ENCODE data around the gene ACAP3.

Gene ACAP3

DNA sequence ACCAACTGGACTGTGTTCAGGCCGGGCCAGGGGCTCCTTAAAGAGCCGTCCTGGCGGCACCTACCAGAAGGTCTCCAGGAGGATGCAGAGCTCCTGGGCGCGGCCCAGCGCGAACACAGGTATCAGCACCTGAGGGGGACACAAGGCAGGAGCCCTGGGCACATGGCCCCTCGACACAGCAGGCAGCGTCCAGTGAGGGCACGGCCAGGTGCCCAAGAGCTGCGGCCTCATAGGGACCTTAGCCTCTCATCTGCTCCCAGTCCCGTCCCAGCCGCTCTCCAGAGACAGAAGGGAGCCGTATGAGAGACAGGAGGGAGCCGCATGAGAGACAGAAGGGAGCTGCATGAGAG is 6.5 kb upstream of the ACAP3 start:
- DNase-seq (ENCODE audit: low read depth), result no peak

GRCh38 chr1:1313500-1314236 is 5.9 kb upstream of the ACAP3 start:
- no peak for DNase-seq (ENCODE audit: low read depth)

DNA sequence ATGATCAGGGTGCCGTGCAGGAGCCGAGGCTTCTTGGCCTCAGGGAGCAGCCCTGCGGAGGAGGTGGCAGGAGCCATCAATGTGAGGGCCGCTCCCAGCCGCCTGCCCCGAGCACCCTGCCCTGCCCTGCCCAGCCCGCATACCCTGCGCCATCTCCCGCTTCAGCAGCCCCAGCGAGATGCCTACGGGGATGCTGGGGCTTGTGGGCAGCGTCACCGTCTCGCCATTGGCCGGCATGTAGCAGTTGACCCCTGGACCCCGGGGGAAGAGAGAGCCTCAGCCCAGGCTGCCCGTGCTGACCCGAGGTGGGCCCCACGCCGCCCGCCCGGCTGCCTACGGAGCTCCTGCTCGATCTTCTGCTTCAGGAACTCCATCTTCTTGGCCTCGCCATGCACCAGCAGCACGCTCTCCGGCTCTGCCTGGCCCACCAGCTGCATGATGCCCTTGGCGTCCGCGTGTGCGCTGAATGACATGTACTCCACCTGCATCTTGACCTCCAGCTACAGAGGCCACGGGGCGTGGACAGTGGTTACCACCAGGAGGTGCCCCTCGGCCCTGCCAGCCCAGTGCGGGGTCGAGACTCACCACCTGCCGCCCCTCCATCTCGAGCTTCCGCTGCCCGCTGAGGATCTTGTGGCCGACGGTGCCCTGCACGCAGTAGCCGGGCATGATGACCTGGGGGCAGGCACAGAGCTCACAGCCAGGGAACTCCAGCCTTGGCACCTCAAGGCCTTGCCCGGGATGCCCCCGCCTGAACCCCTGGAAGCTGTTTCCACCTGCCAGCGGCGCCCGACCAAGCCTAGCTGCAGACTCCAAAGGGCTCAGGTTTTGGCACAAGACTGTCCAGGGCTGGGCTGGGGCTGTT is 5.0 kb upstream of the ACAP3 start:
- DNase-seq (ENCODE audit: low read depth), result no peak

DNA sequence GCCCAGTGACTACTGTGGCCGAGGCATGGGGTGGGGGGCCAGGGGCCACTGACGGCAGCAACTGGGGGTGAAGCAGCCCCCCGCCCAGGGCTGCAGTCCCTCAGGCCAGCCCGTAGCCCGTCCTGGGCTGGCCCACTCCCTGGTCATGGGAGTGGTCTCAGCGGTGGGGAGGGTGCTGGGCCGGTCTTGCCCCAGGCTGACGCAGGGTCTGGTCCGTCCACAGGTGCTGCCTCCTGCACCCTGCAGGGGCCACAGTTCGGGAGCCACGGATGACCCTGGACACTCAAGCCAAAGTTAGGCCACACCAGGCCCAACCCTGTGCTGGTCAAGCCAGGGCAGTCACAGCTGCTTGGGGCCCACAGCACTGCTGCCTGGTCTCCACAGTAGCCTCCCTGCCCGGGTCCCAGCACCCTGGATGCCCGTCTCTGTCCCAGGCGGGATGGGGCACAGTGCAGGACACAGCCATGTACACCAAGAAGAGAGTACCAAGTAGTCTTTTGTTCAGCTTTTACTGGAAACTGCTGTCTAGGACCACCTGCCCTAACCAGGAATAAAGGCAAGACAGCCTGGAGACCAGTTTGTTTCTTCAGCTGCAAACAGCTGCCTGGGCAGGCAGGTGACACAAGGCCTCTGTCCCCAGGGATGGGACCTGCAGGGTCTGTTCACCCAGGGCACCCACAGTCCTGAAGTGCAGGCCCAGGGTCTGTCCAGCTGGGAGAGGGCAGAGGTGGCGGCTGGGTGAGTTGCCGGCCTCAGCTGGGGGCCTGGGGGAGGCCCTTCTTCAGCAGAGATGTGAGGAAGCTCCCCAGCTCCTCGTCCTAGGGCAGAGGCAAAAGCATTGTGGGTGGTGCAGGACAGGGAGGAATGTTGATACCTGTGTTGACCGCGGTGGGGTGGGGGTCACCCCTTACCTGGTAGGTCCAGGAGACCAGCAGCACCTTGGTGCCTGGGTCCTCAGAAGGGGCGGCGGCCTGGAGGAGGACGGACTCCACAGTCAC is 3.7 kb upstream of the ACAP3 start:
- DNase-seq (ENCODE audit: low read depth), result no peak

DNA sequence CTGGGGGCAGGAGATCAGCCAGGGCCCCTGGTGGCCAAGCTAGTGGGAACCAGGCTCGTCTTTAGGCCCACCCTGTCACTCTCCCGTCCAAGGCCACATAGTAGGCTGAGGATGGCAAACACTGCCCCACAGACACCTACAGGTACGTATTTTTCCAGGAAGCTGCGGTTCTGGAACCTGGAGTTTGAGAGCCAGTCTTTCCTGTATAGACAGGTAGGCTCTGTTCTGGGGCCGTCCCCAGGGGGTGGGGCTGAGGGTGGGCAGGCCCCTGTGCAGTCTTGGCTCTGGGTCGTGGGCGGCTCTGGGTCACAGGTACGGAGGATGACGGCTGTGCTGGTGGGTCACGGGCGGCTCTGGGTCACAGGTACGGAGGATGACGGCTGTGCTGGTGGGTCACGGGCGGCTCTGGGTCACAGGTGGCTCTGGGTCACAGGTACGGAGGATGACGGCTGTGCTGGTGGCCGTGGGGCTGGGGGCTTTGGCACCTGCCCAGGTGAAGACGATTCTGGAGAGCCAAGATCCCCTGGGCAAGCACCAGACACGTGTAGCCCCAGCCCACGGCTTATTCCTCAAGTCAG is 2.8 kb upstream of the ACAP3 start:
- no peak for DNase-seq (ENCODE audit: low read depth)

- DNase-seq (ENCODE audit: low read depth), result no peak
Observed at GRCh38 chr1:1310109-1310385, 2.3 kb upstream of the ACAP3 start.

DNA sequence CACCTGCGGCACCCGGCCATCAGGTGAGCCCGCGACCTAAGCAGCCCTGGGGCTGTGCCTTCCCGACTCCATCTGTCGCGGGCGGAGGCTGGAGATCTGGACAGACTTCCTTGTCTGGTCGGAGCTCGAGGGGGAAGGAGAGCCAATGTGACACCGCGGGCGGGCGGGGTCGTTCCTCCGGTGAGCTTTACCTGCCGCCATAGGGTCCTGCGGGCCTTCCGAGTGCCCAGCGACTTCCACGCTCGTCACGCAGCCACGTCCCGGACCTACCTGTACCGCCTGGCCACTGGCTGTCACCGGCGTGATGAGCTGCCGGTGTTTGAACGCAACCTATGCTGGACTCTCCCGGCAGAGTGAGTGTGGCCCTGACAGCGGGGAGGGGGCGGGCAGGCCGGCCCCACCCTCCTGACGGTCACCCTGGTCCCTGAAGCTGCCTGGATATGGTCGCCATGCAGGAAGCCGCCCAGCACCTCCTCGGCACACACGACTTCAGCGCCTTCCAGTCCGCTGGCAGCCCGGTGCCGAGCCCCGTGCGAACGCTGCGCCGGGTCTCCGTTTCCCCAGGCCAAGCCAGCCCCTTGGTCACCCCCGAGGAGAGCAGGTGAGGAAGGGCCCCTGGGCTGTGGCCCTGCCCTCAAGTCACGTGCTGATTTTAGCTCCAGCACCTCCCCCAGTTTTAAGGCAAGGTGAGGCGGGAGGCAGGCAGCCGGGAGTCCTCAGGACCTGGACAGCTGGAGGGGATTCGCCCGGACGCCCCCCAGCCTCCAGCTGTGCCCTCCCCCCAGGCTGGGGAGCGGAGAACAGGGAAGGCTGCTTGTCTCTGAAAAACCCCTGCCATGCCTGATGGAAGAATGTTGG is 1.8 kb upstream of the ACAP3 start:
- no peak for DNase-seq (ENCODE audit: low read depth)

GRCh38 chr1:1308756-1309250 is 1.1 kb upstream of the ACAP3 start:
- no peak for DNase-seq (ENCODE audit: low read depth)

DNA sequence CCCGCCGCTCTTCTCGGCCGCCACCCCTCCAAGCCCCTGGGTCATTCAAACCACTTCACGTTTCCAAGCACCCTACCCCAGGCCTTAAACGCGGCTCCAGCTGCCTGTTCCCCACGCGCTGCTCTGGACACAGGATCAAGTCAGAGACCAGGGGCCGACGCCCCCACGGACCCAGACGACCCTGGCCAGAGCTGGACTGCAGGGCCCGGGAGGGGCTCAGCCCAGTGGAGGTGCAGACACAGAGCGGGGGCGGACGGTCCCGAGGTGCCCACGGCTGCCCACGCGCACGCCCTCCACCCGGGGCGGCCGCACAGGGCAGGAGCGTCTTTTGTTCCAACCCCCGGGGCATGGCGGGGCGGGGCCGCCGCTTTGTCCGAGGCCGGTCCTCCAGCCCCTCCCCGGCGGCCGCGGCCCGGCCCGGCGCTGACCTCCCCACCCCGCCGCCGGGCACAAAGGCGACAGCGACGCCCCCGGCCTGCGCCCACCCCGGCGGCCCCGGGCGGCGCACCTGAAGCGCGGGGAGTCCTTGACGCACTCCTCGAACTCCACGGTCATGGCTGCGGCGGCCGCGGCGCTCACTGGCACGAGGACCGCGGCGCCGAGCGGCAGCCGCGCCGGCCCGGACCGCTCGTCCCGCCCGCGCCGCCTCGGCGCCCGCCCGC is 338 bp downstream of the ACAP3 start:
- no peak for DNase-seq (ENCODE audit: low read depth)

- DNase-seq (ENCODE audit: low read depth), result no peak
Observed at GRCh38 chr1:1306661-1307260, 969 bp downstream of the ACAP3 start.

DNA sequence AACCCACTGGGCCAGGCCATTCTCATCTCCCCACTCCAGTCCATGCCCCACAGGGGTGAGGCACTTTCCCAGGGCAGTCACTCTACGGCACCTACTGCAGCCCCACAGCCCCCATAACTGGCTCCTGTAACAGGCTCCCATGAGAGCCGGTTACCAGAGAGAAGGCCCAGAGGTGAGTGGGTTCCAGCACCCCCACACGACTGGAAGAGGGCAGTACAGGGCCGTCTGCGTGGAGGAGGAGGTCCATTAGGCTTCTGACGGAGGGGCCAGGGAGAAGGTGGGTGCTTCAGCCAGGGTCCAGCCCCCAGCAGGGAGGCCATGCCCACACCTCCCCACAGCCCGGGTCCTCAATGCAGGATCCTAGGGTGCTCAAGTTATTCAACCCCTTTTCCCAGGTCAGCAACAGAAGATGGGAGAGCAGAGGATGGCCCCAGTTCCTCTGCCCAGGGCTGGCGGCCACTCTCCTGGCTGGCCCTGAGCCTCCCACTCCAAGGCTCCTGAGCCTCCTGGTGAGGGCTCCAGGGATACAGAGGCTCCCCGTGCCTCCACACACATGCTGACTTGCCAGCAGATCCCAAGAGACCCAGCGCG is 1.6 kb downstream of the ACAP3 start:
- no peak for DNase-seq (ENCODE audit: low read depth)

DNA sequence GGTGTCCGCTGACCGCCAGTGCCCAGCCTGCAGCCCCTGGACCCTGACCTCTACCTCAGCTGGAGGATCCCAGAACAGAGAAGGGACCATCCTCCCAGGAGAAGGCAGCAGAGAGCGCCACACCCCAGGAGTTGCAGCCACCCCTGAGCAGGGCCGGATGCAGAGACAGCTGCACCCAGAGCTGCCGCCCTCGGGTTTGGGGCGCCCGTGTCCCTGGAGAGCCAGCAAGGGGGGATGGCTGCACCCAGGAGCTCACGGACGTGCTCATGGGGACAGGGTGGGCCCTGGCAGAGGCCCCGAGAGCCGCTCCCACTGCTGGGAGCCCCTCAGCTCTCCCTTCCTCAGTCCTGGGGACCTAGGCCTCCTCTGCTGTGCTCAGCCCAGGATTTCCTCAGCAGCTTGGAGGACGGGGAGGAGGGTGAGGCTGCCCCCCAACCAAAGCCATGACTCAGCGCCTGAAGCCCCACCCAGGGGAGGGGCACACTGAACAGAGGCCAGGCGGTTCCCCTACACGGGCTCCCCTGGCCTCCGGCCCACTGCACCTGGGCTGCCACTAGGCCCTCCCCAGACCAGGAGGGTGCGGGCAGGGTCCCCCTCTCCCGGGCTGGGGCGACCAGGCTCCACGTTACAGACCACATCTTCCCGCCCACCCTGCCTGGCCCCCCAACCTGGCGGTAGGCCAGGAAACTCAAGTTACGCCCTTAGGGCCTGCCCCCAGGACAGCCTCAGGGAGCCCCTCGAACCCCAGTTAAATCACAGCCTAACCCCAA is 2.2 kb downstream of the ACAP3 start:
- peak; percentile 55 for DNase-seq (ENCODE audit: low read depth)

DNA sequence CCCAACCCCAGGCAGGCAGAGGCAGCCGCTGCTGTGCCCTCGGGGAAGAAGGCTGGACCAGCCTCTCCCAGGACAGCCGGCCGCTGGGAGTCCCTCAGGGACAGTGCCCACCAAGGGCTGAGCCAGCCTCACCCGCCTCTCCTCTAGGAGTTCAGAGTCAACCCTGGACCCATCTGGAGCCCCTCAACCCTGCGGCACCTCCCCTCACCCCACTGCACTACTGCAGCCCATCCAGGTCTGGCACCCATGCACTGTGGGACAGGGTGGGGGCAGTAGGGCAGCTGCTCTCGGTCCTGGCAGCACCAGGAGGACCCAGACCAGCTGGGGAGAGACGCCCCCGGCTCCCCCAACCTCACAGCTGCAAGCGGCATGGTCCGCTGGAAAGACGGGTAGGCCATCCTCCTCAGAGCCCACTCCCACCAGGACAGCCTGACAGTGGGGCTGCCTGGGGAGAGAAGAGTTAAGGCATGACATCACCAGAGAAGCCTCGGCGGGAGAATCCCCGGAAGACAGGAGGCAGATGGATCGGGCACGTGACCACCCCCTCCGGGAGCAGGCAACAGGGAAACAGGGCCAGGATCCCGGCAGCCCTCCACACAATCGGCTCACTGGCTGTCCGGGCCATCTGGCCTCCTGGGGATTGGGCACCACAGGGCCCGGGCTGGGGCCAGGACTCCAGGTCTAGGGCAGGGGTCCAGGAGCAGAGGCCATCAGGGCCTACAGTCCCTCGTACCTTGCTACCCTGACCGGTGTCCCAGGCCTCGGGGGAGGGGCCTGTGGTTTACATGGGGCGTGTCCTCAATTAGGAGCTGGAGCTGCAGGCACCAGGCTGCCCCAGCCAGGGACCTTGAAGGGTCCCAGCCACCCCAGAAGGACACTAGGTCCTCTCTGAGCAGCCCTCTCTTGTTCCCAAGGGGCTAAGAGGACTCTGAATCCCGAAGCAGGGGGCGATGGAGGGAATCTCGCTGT is 3.1 kb downstream of the ACAP3 start:
- peak; percentile 43 for DNase-seq (ENCODE audit: low read depth)

DNA sequence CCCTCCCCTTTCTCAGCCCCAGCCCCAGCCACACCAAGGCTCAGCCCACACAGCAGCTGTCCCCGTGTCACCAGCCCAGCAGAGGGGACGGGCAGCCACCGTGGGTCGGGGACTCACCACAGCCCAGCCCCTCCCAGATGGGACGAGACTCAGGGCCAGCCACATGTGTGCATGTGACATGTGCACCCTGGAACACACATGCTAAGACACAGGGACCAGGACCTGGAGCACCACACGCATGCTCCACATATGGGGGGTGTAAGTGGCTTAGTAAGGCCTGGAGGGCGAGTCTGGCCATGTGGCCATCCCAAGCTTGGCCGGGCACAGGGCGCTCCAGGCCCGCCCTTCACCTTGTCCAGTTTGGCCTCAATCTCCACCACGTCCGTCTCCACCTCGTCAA is 4.0 kb downstream of the ACAP3 start:
- no peak for DNase-seq (ENCODE audit: low read depth)

DNA sequence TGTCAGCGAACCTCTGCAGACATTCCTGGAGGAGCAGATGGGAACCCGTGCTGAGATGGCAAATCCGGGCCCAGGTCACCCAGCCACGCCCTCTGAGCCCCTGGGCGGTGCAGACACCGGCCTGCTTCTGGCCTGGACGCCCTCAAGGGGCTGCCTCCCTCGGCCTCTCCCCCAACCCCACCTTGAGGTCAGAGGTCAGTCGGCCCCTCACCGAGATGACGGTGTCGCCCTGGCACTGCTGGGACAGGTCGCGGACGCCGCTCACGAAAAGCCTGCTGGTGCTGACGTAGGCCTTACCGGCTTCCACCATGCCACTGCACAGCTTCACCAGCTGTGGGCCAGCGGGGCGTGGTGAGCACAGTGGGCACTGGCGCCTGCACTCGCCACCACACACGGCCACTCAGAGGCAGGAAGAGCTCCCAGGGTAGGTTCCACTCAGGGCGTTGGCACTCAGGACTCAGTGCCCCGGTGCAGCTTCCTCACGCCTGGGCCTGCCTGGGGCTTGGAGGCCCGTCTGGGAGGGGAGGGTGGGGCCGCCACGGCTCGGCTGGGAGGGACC is 4.7 kb downstream of the ACAP3 start:
- no peak for DNase-seq (ENCODE audit: low read depth)

- no peak for DNase-seq (ENCODE audit: low read depth)
Observed at GRCh38 chr1:1302006-1302430, 5.7 kb downstream of the ACAP3 start.

- no peak for DNase-seq (ENCODE audit: low read depth)
Observed at GRCh38 chr1:1300352-1300739, 7.4 kb downstream of the ACAP3 start.

All from stromal cell of bone marrow (primary cell).